Activated T-helper 1 cell treated with anti-CD3 and anti-CD28 coated beads, Interleukin-12 subunit alpha, Interleukin-12 subunit beta, Interleukin-2, Interleukin-4 antibody, amounts not matched to agents 30 ng/mL and 10 ng/mL and 1 ng/mL, durations not matched to agents 14 hours and 24 hours and 36 hours (primary cell): ENCODE measurements around the gene INIP. TPM values are rescaled to one million over a fixed set of nuclear protein-coding genes. Genes with fewer than 3 reads are reported as not detected.
"Not testable (repeated sequence)": the region's sequence is repeated elsewhere in the genome, so short reads cannot be mapped to it uniquely, and the experiment has no call there.

Experiments used
- DNase-seq: peaks from one replicate; pipeline ENCODE4 v3.0.0; 2021; ENCODE audit warnings: low spot score
- H3K27ac Mint-ChIP-seq: one replicate; pipeline ENCODE4 v1.8.0; 2021; ENCODE audit warnings: mild to moderate bottlenecking, mixed read lengths
- H3K27me3 Mint-ChIP-seq: one replicate; pipeline ENCODE4 v1.8.0; 2022; ENCODE audit warnings: mild to moderate bottlenecking, moderate library complexity, mixed read lengths; ENCODE audit not compliant: insufficient read depth
- H3K36me3 Mint-ChIP-seq: one replicate; pipeline ENCODE4 v1.8.0; 2021; ENCODE audit warnings: low read depth, mixed read lengths
- H3K4me1 Mint-ChIP-seq: one replicate; pipeline ENCODE4 v1.8.0; 2021; ENCODE audit warnings: low read depth, mixed read lengths
- H3K4me3 Mint-ChIP-seq: one replicate; pipeline ENCODE4 v1.8.0; 2021; ENCODE audit warnings: mild to moderate bottlenecking, moderate library complexity, mixed read lengths
- H3K9me3 Mint-ChIP-seq: one replicate; pipeline ENCODE4 v1.8.0; 2021; ENCODE audit warnings: mixed read lengths
- intact Hi-C: fragments of 100-400 bp; cut with micrococcal nuclease; formaldehyde crosslinking; loops from one replicate; pipeline ENCODE4 v1.15.1; 2024
- total RNA-seq: library from RNA; stranded (reverse); gene quantifications from 2 replicates; pipeline ENCODE4 v1.2.3, GENCODE V29; 2022

The INIP gene
- total RNA-seq, 1 donor from 2014 or later = 38.3 TPM

DNA sequence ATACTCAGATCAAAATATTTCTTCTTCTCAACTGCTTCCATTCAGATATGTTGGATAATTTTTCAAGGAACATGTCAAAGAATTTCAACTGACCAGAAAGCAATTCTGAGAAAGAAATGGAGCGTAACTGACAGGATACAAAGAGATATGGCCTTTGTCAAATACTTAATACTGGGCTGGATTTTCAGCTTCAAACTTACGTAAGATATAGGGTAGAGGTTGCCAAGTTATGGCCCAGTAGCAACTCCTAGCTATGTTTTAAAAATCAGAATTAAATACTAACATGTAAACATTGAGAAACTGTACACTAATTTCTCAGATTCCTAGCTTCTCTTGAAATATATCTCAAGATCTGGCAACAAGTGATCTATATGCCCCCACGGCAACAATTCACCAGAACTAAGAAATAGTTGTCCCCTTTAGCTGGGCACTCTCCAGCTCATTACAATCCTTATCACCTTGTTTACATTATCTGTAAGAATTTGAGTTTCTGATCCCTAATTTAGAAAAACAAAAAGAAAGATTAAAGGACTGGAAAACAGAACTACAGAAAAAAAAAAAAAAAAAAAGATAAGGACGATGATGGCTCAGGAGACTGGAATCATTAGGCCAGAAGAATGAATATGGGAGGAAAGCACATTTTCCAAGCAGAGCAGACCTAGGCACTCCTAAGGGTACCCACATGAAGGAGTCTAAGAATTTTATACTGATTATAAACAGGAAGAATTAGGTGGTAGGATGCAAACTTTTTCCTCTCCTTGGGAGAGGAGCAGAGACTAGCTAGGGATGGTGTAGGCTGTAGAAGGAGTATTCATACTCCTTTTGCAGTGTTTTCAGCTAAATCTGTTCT lies 23.0 kb downstream of the INIP start:
- peaks cover 33% of the 10 kb centered on the region for H3K36me3 Mint-ChIP-seq
- H3K4me1 Mint-ChIP-seq = peaks cover 17% of the 10 kb centered on the region
- H3K9me3 Mint-ChIP-seq = no peaks in the 10 kb centered on the region
- H3K27ac Mint-ChIP-seq = no peak overlapping the region
- DNase-seq = no peak
- no peaks in the 10 kb centered on the region for H3K27me3 Mint-ChIP-seq
- intact Hi-C loops = no loop called here
- no peak overlapping the region for H3K4me3 Mint-ChIP-seq

DNA sequence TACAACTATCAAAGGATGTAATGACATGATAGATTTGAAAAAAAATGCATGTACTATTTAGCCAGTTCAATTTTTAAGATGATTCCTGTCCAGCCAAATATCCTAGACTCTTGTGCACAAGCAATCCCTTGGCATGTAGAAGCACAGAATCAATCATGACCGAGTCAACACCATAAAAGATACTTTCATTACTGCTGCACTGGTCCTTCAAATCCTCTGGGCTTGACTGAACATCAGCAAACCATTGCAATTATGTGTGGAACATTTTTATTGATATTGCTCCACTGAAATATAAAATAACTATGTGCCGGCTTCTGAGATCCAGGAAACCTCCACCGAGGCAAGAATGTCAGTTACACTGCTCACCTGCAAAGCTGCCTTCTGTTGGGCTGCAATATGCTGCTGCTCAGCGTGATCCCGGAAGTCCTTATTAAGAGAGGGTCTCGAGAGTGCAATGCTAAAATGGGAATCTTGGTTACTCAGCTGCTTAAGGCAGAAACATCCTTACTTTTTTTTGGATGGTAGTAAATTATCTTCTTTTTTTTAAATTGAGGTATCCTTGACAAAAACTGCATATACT lies 28.7 kb downstream of the INIP start:
- Mint-ChIP-seq H3K27me3 (no peaks in the 10 kb centered on the region), H3K27ac (no peak overlapping the region), H3K4me3 (no peak overlapping the region), H3K36me3 (peaks cover 40% of the 10 kb centered on the region), H3K4me1 (peaks cover 7% of the 10 kb centered on the region), H3K9me3 (no peaks in the 10 kb centered on the region)
- intact Hi-C loops = no loop called here
- no peak for DNase-seq

DNA sequence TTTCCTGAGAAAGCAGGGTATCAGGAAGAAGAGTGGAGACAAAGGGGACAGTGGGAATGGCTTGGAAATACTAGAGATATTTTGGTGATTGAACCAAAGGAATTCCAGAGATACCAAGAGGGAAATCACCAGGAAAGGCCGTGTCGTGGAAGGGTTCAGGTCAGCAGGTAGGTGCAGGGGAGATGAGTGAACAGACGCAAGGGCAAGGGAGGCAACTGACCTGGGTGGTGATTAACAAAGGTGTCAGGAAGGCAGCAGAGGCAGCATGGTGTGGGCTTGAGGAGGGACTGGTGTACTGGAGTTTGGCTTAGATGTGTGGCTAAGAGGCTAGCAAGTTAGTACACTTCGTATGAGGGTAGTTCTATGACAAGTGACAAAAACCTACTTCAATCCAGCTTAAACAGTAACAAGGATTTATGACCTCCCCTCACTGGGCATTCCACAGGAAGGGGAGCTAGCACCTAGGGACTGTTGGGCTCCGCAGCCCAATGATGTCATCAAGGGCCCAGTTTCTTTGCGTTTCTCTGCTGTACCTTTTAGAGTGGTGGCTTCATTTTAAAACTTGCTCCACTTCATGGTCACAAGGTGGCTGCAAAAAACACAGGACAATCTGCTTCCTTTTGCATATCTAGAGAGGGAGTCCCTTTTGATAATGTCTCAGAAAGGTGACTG lies 37.0 kb downstream of the INIP start:
- Mint-ChIP-seq H3K27me3 (no peaks in the 10 kb centered on the region), H3K27ac (no peak overlapping the region)
- intact Hi-C loops = no loop called here

DNA sequence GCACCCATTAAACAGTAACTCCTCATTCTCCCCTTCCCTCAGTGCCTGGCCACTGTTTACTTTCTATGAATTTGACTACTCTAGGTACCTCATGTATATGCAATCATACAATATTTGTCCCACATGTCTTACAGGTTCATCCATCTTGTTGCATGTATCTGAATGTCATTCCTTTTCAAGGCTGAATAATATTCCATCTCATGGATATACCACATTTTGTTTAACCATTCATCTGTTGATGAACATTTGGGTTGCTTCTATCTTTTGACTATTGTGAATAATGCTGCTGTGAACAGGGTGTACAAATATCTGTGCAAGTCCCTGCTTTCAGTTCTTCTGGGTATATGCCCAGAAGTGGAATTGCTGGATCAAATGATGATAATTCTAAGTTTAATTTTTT lies 40.9 kb downstream of the INIP start:
- no peaks in the 10 kb centered on the region for H3K4me1 Mint-ChIP-seq
- H3K27me3 Mint-ChIP-seq = peaks cover 2% of the 10 kb centered on the region
- H3K9me3 Mint-ChIP-seq = peaks cover 19% of the 10 kb centered on the region
- H3K36me3 Mint-ChIP-seq = peaks cover 2% of the 10 kb centered on the region
- no peak overlapping the region for H3K4me3 Mint-ChIP-seq
- intact Hi-C loops = no loop called here
- DNase-seq = no peak
- no peak overlapping the region for H3K27ac Mint-ChIP-seq

More for the DNA sequence above, 37.0 kb downstream of the INIP start:
- Mint-ChIP-seq H3K36me3 (peaks cover 7% of the 10 kb centered on the region), H3K9me3 (peaks cover 19% of the 10 kb centered on the region), H3K4me3 (no peak overlapping the region), H3K4me1 (no peaks in the 10 kb centered on the region)
- no peak for DNase-seq

DNA sequence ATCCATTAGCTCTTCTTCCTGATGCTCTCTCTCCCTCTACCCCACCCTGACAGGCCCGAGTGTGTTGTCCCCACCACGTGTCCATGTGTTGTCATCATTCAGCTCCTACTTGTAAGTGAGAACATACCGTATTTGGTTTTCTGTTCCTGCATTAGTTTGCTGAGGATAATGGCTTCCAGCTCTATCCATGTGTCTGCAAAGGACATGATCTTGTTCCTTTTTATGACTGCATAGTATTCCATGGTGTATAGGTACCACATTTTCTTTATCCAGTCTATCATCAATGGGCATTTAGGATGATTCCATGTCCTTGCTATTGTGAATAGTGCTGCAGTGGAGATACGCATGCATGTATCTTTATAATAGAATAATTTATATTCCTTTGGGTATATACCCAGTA lies 44.7 kb downstream of the INIP start:
- H3K4me3 Mint-ChIP-seq, H3K27ac Mint-ChIP-seq, H3K36me3 Mint-ChIP-seq, intact Hi-C loops, H3K27me3 Mint-ChIP-seq, H3K4me1 Mint-ChIP-seq, DNase-seq: not testable (repeated sequence)
- peaks cover 10% of the 10 kb centered on the region for H3K9me3 Mint-ChIP-seq

DNA sequence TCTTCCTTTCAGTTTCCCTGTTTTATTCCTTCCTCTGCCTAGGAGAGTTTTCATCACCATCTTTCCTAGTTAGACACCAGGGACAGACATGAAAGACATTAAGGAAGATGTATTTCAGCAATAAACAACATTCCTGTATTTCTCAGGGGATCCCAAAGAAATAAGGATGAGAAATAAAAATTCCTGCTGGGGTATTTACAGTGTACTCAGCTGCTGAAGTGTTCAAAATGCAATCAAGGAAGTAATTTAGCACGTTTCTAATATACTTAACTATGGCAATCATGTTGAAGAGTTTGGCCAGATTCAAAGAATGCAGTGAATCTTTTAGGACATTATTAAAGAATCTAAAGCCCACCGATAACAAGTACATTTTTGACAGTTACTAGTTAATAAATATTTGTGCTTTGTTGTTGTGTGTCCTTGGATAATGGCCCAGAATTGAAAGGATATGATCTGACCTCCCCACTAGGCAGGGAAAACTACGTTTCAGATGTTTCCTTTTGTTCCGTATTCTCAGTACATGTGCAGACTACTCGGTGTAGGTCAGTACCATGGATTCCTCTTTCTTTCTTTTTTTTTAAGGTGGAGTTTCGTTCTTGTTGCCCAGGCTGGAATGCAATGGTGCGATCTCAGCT lies 46.8 kb downstream of the INIP start:
- H3K36me3 Mint-ChIP-seq = no peaks in the 10 kb centered on the region
- no peaks in the 10 kb centered on the region for H3K4me1 Mint-ChIP-seq
- DNase-seq = no peak
- H3K4me3 Mint-ChIP-seq = no peak overlapping the region
- H3K9me3 Mint-ChIP-seq = no peaks in the 10 kb centered on the region
- intact Hi-C loops = no loop called here
- no peak overlapping the region for H3K27ac Mint-ChIP-seq
- peaks cover 3% of the 10 kb centered on the region for H3K27me3 Mint-ChIP-seq

DNA sequence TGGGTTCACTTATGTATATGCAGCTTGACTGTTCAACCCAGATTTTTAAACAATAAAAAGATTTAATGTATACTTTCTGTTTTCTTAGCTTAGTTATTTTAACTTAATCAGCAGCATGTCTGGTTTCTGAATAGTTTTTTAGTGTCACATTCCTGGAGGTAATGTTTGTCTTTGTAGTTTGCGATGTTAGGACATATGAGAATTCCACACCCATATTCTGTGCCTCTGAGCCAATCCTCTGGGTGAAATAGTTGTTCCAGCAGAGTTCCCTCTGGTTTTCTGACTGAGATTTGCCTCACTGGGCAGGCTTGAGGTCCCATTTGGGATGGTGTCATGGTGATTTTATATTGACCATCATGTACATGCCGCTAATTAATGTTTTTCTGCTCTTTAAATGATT lies 48.6 kb downstream of the INIP start:
- Mint-ChIP-seq H3K27me3 (peaks cover 6% of the 10 kb centered on the region), H3K27ac (no peak overlapping the region), H3K4me1 (no peaks in the 10 kb centered on the region), H3K36me3 (no peaks in the 10 kb centered on the region), H3K4me3 (no peak overlapping the region), H3K9me3 (no peaks in the 10 kb centered on the region)
- DNase-seq = no peak
- intact Hi-C loops = loop anchor here (5.0 kb wide), 1 partner anchor 123 kb away; no protein-coding TSS in a partner anchor

DNA sequence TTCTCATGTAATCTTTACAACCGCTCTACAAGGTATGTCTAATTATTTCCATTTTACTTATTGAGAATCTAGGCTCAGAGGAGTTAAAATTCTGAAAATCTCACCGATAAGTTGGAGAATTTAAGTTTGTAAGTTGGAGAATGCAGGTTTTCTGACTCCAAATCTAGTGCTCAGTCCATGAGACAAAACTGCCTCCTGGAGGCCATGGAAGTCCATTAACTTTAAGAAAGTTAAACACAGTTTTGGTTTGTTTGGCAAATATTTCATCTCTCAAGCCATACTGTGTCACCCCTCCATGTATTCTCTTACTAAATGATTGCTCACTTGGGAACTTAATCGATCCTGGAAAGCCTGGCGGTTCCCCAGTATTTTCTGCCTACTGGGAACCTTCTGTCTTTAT lies 52.6 kb downstream of the INIP start:
- Mint-ChIP-seq H3K4me3 (no peak overlapping the region), H3K9me3 (no peaks in the 10 kb centered on the region), H3K27me3 (peaks cover 5% of the 10 kb centered on the region), H3K27ac (no peak overlapping the region), H3K36me3 (no peaks in the 10 kb centered on the region), H3K4me1 (no peaks in the 10 kb centered on the region)
- DNase-seq = no peak
- intact Hi-C loops = loop anchor here (5.0 kb wide), 1 partner anchor 127 kb away; no protein-coding TSS in a partner anchor

DNA sequence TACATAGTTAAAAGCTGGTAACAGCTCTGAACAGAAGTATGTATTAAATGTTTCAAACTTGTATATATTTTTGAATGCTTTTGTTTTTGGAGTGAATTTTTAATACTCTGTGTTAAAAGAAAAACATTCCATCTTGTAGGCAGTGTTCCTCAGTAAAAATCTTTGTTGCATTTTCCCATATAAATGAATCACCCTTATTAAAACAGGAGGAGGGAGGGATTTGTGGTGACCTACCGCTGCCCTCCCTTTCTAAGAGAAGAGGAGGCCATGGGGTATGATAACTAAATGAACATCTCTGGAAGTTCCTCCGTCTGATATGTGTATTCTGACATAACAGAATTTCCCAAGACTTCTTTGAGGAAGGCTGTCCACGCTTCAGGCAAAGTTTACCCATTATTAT lies 53.4 kb downstream of the INIP start:
- H3K27ac Mint-ChIP-seq = no peak overlapping the region
- H3K27me3 Mint-ChIP-seq = peaks cover 5% of the 10 kb centered on the region
- H3K9me3 Mint-ChIP-seq = no peaks in the 10 kb centered on the region
- DNase-seq = no peak
- no peaks in the 10 kb centered on the region for H3K4me1 Mint-ChIP-seq
- H3K4me3 Mint-ChIP-seq = no peak overlapping the region
- intact Hi-C loops = no loop called here
- H3K36me3 Mint-ChIP-seq = no peaks in the 10 kb centered on the region

DNA sequence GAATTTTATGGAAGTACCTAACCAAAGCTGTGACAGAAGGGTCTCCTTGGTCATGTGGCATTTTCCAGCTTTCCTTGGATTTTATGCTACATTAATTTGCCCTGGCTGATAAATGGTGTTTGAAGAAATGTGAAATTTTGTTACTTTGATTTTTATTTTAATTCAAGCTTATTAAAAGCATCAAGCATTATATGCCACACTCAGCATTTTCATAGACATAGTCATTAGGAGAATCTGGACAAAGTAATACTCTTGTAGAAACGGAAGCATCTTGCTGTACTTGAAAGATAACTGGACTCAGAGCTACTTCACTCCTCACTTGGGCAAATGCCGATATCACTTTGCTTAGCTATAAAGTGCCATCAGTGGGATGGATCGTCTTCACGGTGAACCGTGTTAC lies 54.2 kb downstream of the INIP start:
- no peaks in the 10 kb centered on the region for H3K9me3 Mint-ChIP-seq
- no peaks in the 10 kb centered on the region for H3K36me3 Mint-ChIP-seq
- peaks cover 5% of the 10 kb centered on the region for H3K27me3 Mint-ChIP-seq
- no peak overlapping the region for H3K27ac Mint-ChIP-seq
- H3K4me3 Mint-ChIP-seq = no peak overlapping the region
- no peak for DNase-seq
- intact Hi-C loops = no loop called here
- H3K4me1 Mint-ChIP-seq = no peaks in the 10 kb centered on the region

DNA sequence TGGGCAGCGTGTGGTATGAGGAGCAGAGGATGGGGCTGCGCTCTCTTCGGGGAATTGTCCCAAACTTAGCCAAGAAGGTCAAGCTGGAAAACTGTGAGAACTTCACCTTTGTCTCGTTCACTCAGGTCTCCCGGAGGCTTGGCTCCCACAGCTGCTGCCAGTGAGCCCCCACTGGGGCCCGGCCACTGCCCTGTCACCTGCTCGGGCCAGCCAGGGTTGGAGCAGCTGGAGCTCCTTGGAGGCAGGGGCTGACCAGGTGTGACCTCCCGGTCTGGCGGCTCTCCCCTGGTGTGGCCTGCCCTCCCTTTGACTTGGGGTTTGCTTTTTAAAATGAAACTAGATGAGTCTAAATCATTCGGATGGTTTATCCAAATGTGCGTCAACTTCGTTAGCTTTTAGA lies 58.0 kb downstream of the INIP start:
- Mint-ChIP-seq H3K27ac (no peak overlapping the region), H3K4me3 (no peak overlapping the region), H3K9me3 (no peaks in the 10 kb centered on the region), H3K4me1 (no peaks in the 10 kb centered on the region), H3K36me3 (no peaks in the 10 kb centered on the region), H3K27me3 (peaks cover 5% of the 10 kb centered on the region)
- DNase-seq = no peak
- intact Hi-C loops = no loop called here

DNA sequence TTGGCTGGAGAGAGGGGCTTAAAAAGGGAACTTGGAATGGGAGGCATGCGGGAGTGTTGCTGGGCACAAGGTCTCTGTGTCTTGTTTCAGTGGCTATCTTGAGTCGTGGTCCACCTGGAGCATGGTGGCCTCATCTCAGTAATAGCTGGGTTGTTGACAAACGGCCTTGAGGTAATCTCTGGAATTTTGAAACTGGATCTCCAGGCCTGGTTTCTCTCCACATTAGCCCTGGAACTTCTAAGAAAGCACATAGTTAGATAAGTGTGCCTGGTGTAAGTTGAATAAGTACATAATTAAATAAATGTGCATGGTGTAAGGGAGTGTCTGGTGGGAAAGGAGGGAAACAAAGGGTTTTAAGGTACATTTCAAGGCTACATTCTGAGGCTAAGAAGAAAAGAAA lies 62.2 kb downstream of the INIP start:
- Mint-ChIP-seq H3K4me3 (no peak overlapping the region), H3K4me1 (no peaks in the 10 kb centered on the region)

DNA sequence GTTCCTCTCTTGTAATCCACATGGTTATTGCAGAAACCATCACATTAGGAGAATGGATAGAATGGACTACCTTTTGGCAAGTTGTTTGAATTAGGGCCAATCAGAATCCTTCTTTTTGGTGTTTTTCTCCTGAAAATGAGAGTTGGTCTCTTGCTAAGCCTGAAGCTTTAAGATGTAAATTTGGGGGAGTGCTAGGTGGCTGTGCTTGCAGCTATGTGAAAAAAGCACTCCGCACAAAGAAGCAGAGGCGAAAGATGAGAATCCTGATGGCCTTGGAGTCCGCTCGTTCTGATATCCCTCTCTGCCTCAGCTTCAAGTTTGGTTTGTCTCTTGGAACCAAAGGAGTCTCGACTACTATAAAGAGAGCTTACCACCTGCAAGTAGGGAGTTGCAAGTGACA lies 63.6 kb downstream of the INIP start:
- H3K27ac Mint-ChIP-seq = no peak overlapping the region
- H3K4me1 Mint-ChIP-seq = no peaks in the 10 kb centered on the region
- H3K27me3 Mint-ChIP-seq = peaks cover 2% of the 10 kb centered on the region
- H3K36me3 Mint-ChIP-seq = no peaks in the 10 kb centered on the region
- no peaks in the 10 kb centered on the region for H3K9me3 Mint-ChIP-seq
- DNase-seq = no peak
- intact Hi-C loops = no loop called here
- no peak overlapping the region for H3K4me3 Mint-ChIP-seq

More for the DNA sequence above, 62.2 kb downstream of the INIP start:
- H3K36me3 Mint-ChIP-seq = no peaks in the 10 kb centered on the region
- peaks cover 2% of the 10 kb centered on the region for H3K27me3 Mint-ChIP-seq
- DNase-seq = no peak
- no peaks in the 10 kb centered on the region for H3K9me3 Mint-ChIP-seq
- H3K27ac Mint-ChIP-seq = no peak overlapping the region
- intact Hi-C loops = no loop called here
